Testis (tissue), 3 donors: ENCODE results near the gene SLC23A2. TPM values are rescaled to one million over a fixed set of nuclear protein-coding genes. Genes with fewer than 3 reads are reported as not detected.
"Not testable (repeated sequence)": the region's sequence is repeated elsewhere in the genome, so short reads cannot be mapped to it uniquely, and the experiment has no call there.

Source experiments
- DNase-seq: peaks from one replicate; pipeline ENCODE4 v3.0.0-alpha.2; 2019
- H3K27ac ChIP-seq, 2 donors: fragments of 200-600 bp; sonication (generic); one replicate each; pipeline ENCODE4 v1.5.1; 2019
- H3K27me3 ChIP-seq: fragments of 200-600 bp; sonication (generic); one replicate; pipeline ENCODE4 v1.5.1; 2019
- H3K36me3 ChIP-seq: fragments of 200-600 bp; sonication (generic); one replicate; pipeline ENCODE4 v1.5.1; 2017; ENCODE audit warnings: low read depth; ENCODE audit errors: missing control alignments
- H3K4me1 ChIP-seq: fragments of 200-600 bp; sonication (generic); one replicate; pipeline ENCODE4 v1.5.1; 2019
- H3K4me3 ChIP-seq, 2 donors: fragments of 200-600 bp; sonication (generic); one replicate each; pipeline ENCODE4 v1.5.1; 2017 to 2019
- H3K9me3 ChIP-seq: fragments of 200-600 bp; sonication (generic); one replicate; pipeline ENCODE4 v1.5.1; 2017
- POLR2A ChIP-seq: fragments of 450-650 bp; IDR thresholded peaks from one replicate; pipeline ENCODE4 v1.6.1; 2017; ENCODE audit warnings: antibody characterized with exemption, mild to moderate bottlenecking, moderate library complexity
- WGBS, 2 donors: methylation state at CpG; one replicate each; pipeline ENCODE4 v1.1.5; 2018; 5-methylcytosine and 5-hydroxymethylcytosine counted together
- intact Hi-C: fragments of 100-400 bp; cut with DNase I; formaldehyde crosslinking; loops from one replicate; pipeline ENCODE4 v1.15.1; 2023; ENCODE audit warnings: low total_unique reads
- polyA plus RNA-seq: library from polyadenylated mRNA; stranded (reverse); fragments of 350-450 nt; fragmentation: Illumina TruSeq; extraction: RNeasy Lipid Tissue Mini Kit (QIAGEN cat#74804); gene quantifications from one replicate; pipeline ENCODE4 v1.2.3, GENCODE V29; 2014; ENCODE audit warnings: low read depth, low replicate concordance; ENCODE audit not compliant: insufficient read depth
- total RNA-seq, 2 donors: library from RNA; depleted of rRNA; stranded (reverse); fragments of >200 nt; gene quantifications; one replicate each; pipeline ENCODE4 v1.2.3, GENCODE V29; 2016
- TF ChIP-seq, protein P1 (sequence below), 3 experiments: fragments of 450-650 bp in 2 of 3; fragments of 200-600 bp in 1 of 3; sonication (generic) in 1 of 3; IDR thresholded peaks; one replicate each; pipeline ENCODE4 v1.5.1; 2016 to 2019; ENCODE audit warnings: antibody characterized with exemption in 3 of 3, mild to moderate bottlenecking in 2 of 3, moderate library complexity in 1 of 3

SLC23A2 gene
- total and polyA plus RNA-seq, 3 donors from 2014 or later = 23.6 to 49.3 (median 40.7) TPM

DNA sequence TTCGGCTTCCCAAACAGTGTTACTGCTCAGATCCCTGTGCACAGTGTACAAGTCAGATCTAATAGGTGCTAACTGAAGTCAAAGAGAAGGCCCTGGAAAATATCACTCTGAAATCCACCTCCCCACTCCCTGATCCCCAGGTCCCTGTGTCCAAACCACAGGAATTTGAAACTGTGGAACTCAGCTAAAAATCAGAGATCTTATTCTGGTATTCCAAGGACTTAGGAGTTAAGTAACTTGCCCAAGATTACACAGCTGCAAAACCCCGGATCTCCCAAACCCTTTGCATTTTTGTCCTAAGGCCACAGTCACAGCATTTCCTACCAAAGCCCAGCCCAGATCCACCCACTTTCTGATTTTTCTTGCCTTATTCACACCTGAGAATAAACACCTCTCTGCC lies 32.3 kb upstream of the SLC23A2 start:
- Histone ChIP-seq H3K36me3 (no peaks in the 10 kb centered on the region), H3K4me1 (peaks cover 9% of the 10 kb centered on the region), H3K27me3 (no peaks in the 10 kb centered on the region), H3K27ac (no peak overlapping the region), H3K9me3 (no peaks in the 10 kb centered on the region), H3K4me3 (no peak overlapping the region)
- TF ChIP-seq, protein P1, sequence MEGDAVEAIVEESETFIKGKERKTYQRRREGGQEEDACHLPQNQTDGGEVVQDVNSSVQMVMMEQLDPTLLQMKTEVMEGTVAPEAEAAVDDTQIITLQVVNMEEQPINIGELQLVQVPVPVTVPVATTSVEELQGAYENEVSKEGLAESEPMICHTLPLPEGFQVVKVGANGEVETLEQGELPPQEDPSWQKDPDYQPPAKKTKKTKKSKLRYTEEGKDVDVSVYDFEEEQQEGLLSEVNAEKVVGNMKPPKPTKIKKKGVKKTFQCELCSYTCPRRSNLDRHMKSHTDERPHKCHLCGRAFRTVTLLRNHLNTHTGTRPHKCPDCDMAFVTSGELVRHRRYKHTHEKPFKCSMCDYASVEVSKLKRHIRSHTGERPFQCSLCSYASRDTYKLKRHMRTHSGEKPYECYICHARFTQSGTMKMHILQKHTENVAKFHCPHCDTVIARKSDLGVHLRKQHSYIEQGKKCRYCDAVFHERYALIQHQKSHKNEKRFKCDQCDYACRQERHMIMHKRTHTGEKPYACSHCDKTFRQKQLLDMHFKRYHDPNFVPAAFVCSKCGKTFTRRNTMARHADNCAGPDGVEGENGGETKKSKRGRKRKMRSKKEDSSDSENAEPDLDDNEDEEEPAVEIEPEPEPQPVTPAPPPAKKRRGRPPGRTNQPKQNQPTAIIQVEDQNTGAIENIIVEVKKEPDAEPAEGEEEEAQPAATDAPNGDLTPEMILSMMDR (IDR thresholded peaks at IDR 0.05) = no peak
- TF ChIP-seq POLR2A = no peak
- 50 to 54% methylated on average over 2 of the region's 2 CpGs for WGBS, 2 donors
- intact Hi-C loops = no loop called here
- no peak for DNase-seq

DNA sequence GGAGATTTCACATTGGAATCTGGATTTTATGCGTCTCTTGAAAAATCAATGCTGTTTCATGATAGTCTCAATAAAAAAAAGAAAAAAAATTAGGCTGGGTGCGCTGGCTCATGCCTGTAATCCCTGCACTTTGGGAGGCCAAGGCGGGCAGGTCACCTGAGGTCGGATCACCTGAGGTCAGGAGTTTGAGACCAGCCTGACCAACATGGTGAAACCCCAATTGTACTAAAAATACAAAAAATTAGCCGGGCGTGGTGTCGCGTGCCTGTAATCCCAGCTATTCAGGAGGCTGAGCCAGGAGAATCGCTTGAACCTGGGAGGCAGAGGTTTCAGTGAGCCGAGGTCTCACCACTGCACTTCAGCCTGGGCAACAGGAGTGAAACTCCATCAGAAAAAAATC lies 30.4 kb upstream of the SLC23A2 start:
- intact Hi-C loops, H3K4me3 ChIP-seq, H3K9me3 ChIP-seq, H3K27ac ChIP-seq, H3K4me1 ChIP-seq, H3K36me3 ChIP-seq, DNase-seq, H3K27me3 ChIP-seq: not testable (repeated sequence)
- WGBS, 2 donors = 95% methylated on average over 9 to 10 of the region's 10 CpGs

DNA sequence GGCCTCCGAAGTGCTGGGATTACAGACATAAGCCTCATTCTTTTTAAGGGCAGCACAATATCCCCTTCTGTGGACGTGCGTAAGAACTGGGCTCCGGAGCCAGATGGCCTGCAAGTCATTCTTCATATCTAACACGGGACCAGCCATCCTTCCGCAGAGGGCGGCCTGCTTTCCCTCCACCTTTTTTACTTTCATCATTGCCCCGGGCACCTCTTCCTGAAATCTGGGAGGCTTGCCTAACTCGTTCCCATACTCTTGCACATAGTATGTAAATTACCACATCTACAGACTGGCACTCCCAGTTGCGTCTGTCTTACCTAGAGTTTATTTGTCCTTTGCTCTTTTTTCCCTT lies 29.9 kb upstream of the SLC23A2 start:
- no peak for TF ChIP-seq POLR2A
- TF ChIP-seq, protein P1 (IDR thresholded peaks at IDR 0.05) = no peak
- Histone ChIP-seq H3K4me1 (peaks cover 9% of the 10 kb centered on the region), H3K9me3 (no peaks in the 10 kb centered on the region), H3K27ac (no peak overlapping the region), H3K4me3 (no peak overlapping the region), H3K27me3 (no peaks in the 10 kb centered on the region), H3K36me3 (no peaks in the 10 kb centered on the region)
- intact Hi-C loops = no loop called here
- DNase-seq = no peak
- 90 to 94% methylated on average over 10 of the region's 10 CpGs for WGBS, 2 donors

DNA sequence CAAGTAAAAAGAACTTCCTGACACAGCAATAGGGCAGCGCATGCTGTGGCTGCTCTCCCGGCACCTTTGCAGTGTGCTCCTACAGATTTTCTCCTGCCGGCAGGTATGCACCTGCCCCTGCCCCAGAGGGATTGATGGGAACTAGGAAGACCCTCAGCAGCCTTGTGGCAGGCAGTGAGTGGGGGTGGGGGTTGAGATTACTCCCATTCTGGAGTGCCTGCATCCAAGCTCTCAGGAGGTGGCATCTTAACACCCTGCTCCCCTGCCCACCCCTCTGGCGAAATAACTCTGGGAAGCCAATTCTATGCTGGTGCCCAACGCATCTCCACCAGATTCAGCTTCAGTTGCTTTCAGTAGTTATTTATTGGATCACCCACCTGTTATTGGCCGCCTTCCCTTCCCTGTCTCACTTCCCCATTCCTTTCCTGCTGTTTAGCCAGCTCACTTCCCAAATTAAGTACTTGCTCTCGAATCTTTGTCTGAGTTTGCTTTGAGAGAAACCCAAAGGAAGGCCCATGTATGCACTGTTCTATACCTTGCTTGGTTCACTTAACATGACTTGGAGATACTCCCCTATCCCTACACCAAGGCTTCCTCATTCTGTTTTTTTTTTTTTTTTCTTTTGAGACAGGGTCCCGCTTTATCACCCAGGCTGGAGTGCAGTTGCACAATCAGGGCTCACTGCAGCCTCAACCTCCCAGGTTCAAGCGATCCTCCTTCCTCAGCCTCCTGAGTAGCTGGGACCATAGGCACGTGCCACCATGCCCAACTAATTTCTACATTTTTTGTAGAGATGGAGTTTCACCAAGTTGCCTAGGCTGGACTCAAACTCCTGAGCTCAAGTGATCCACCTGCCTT lies 29.3 kb upstream of the SLC23A2 start:
- TF ChIP-seq, protein P1 (IDR thresholded peaks at IDR 0.05) = no peak
- TF ChIP-seq POLR2A = no peak
- H3K9me3 ChIP-seq = no peaks in the 10 kb centered on the region
- 60 to 67% methylated on average over 10 of the region's 10 CpGs for WGBS, 2 donors
- H3K27ac ChIP-seq = no peak overlapping the region
- no peak for DNase-seq
- no peaks in the 10 kb centered on the region for H3K36me3 ChIP-seq
- intact Hi-C loops = no loop called here
- no peak overlapping the region for H3K4me3 ChIP-seq
- peaks cover 9% of the 10 kb centered on the region for H3K4me1 ChIP-seq
- H3K27me3 ChIP-seq = no peaks in the 10 kb centered on the region

DNA sequence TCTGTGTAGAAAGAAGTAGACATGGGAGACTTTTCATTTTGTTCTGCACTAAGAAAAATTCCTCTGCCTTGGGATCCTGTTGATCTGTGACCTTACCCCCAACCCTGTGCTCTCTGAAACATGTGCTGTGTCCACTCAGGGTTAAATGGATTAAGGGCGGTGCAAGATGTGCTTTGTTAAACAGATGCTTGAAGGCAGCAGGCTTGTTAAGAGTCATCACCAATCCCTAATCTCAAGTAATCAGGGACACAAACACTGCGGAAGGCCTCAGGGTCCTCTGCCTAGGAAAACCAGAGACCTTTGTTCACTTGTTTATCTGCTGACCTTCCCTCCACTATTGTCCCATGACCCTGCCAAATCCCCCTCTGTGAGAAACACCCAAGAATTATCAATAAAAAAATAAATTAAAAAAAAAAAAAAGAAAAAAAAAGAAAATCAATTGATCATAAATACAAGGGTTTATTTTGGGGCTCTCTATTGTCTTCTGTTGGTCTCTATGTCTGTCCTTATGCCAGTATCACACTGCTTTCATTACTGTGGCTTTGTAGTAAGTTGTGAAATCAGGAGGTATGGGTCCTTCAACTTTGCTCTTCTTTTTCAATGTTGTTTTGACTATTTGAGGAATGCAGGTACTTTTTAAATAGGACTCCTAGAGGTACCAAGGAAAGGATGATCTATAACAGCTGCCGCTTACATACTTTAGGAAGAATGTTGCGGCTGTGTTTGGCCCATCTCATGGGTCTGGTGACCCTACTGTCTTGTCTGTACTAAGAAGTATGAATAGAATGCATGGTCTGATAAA lies 27.1 kb upstream of the SLC23A2 start:
- H3K27me3 ChIP-seq, intact Hi-C loops, H3K4me1 ChIP-seq, H3K36me3 ChIP-seq, H3K9me3 ChIP-seq, H3K4me3 ChIP-seq, DNase-seq, H3K27ac ChIP-seq: not testable (repeated sequence)
- 76 to 97% methylated on average over 2 to 4 of the region's 4 CpGs for WGBS, 2 donors
